Right kidney (tissue), 9 donors: Measurements from ENCODE around the gene NTRK3.
A peak's percentile ranks its signal among the peaks of the same experiment; 100 is the strongest.

ENCODE experiments used
- DNase-seq: peaks from one replicate; pipeline ENCODE4 v3.0.0-alpha.2; 2016
- long read RNA-seq, 8 donors: transcript quantifications; one replicate each; lab custom pipeline, GENCODE V29; 2026

The NTRK3 gene
- long read RNA-seq, donor 1 = 0 reads
- long read RNA-seq, donor 2, partial matches to known transcripts = 0 of 1 reads
- long read RNA-seq, donor 2, other reads (novel, unspliced or antisense) = 0 of 1 reads
- long read RNA-seq, donor 3 = 0 reads
- long read RNA-seq, donor 4 = 0 reads
- long read RNA-seq, donor 5, partial matches to known transcripts = 0 of 1 reads
- long read RNA-seq, donor 5, other reads (novel, unspliced or antisense) = 0 of 1 reads
- long read RNA-seq, donor 6, partial matches to known transcripts = 0 of 1 reads
- long read RNA-seq, donor 6, other reads (novel, unspliced or antisense) = 0 of 1 reads
- long read RNA-seq, donor 7 = 0 reads
- long read RNA-seq, donor 8, partial matches to known transcripts = 0 of 1 reads
- long read RNA-seq, donor 8, other reads (novel, unspliced or antisense) = 0 of 1 reads

DNA sequence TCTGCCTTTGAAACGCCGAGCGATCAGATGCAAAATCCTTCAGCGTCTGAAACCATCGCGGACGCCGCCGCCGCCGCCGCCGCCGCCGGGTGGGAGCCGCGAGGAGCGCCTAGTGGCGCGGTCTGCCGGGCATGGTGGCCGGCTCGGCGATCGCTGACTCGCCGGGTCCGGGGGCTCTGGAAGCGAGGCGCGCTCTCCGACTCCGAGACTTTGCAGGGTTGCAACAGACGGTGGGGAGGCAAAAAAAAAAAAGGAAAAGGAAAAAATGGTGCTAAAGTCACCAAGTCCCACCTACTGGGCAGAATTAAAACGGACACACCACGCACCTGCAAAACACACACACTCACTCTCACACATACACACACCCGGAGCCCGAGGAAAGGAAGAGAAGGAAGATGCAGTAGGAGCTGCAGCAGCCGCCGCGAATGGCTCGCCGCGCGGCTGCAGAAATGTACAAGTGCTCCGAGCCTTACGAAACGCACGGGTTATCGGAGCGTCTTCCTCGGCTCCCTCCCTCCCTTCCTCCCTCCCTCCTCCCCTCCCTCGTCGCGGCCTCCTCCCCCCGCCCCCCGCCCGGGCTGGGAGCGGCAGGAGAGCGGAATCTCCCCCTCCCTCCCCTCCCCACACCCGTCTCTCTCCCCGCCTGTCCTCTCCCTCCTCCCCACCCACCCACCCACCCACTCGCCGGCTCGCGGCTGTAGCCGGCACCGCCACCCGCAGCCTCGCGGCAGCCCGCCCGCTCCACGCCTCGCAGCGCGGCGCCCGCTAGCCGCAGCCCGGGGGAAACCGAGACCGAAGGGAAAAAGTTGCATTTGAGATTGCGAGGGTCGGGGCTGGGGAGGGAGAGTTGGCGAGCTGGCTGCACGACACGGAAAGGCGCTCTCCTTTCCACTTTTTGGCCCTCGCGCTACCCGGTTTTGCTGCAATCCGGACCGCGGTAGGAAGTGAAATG is at the start of gene NTRK3:
Gene NTRK3, minus strand, starts transcription at position 461 of the 952 bp plus-strand sequence. CDS start 586 bp downstream, outside the sequence.
- peak; percentile 67 for DNase-seq

DNA sequence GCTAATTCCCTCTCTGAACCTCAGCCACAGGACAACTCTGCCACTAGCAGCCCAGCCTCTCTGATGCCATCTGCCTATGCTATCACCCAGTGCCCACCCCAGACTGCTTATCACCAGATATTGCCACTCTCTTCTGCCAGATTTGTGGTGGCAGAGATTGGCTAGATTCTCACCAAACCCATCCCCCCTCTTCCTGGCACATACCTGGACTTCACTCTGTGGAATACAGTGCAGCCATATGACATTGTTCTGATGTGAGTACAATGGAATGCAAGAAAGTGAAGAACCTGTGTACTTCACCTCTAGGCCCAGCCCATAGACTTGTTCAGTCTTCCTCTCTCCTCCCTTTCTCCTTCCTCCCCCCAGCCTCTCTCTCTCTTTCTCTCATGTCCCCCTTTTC is 46.9 kb upstream of the NTRK3 start:
- DNase-seq = no peak

DNA sequence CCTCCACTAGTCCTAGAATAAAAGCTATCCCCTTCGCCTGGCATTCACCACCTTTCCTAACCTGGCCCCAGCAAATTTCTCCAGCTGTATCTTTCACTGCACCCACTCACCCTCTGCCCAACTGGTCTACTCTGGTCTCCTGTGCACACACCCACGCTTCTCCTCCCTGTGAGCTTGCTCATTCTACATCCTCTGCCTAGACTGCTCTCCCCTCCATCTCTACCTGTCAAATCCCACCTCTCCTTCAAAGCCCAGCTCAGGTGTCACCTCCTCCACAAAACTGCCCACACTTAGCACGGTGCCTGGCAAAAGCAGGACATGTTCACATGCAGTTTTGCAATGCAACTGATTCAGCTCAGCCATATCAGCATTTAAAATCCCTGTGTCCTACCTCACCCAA is 45.8 kb upstream of the NTRK3 start:
- no peak for DNase-seq

DNA sequence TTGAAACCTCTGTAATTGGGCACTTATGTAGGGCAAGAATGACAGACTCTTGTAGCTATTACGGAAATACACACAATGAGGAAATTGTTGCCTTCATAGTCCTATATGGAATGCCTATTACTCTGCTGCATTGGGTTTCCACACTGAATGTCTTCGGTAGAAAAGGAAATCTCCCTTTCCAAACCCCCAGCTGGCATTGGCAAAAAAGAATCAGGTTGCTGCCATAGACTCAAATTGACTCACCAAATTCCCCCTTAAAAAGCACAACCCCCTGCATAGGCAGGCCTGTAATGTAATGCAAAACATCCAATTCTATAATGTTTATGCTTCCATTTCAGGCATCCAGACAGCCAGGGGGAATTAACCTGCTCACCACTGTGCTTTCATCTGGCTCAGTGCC is 44.8 kb upstream of the NTRK3 start:
- no peak for DNase-seq

GRCh38 chr15:88300861-88301260 is 44.3 kb upstream of the NTRK3 start:
- DNase-seq = no peak

DNA sequence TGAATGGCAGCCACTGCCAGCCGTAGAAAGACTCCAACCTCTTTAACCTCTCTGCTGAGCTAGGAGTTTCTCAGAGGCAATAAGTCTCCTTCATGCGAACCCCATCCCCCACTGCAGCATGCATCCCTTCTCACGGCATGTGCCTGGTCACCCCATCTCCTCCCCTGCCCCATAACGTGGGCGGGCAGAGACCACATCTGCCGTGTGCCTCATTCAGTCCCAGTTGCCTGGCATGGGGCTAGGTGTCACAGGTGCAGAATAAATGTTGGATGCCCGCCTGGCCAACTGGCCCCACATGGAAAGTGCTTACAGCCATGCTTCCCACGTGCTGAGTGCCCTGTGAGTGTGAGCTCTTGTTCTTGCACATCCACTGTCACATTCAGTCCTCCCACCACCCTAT is 43.5 kb upstream of the NTRK3 start:
- no peak for DNase-seq

GRCh38 chr15:88299497-88299896 is 43.0 kb upstream of the NTRK3 start:
- DNase-seq = no peak

GRCh38 chr15:88288661-88289060 is 32.1 kb upstream of the NTRK3 start:
- no peak for DNase-seq

DNA sequence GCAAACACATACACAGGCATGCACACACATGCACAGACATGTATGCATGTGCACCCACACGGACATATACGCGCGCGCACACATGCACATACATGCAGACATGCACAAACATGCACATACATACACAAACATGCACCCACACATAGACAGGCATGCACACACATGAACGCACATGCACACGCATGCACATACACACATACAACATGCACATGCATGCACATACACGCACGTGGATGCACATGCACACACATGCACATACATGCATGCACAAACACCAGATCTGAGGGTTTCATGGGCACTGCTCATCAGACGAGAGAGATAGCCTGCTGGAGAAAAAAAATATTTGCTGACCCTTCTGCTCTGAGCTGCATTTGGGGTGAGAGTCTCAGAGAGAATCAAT is 31.7 kb upstream of the NTRK3 start:
- no peak for DNase-seq

DNA sequence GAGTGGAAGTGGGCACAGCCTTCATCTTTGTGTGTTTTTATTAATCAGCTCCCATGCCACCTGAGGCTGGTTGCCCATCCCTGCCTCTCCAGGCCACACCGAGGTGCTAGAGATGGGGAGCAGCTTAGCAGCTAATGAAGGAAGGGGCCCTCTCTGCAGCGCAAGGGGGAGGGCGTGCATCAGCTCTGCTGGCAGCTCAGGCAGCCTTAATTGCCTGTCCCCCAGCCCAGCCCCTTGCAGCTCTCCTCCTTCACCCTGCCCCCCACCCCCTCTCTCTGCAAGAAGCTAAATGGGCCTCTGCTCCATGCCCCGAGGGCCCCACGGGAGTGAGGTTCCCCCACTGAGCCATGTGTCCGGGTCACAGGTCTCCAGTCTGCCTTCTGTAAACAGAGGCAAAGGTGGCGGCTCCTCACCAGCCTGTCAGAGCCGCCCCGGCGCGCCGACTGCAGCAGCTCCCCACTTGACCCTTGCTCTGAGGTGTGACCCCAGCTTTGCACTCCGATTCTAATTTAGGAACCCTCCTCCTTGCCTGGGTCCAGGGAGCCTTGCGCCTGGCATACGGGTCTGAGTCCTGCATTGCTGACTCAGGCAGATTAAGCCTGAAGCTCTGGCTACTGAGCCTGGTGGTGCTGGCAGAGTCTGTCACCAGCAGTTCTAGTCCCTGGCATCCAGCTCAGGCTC is 27.9 kb upstream of the NTRK3 start:
- DNase-seq = peak; percentile 15

DNA sequence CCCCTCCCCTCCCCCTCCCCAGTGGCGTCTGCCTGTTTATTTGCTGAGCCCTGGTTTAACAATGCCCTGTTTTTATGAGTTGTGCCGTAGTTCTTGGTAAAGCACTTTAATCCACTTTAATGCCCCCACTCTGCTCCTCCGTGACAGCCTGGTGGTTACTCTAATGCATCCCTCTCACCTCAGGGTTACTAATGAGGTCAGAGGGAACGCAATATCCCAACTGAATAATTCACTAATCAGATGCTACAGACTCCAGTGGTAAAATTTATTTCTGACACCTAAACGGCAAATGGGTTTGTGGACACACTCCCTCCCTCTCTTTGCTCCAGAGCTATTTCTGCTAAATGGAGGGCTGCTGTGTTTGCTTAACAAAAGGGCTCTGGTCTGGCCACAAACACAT is 26.1 kb upstream of the NTRK3 start:
- DNase-seq = no peak

DNA sequence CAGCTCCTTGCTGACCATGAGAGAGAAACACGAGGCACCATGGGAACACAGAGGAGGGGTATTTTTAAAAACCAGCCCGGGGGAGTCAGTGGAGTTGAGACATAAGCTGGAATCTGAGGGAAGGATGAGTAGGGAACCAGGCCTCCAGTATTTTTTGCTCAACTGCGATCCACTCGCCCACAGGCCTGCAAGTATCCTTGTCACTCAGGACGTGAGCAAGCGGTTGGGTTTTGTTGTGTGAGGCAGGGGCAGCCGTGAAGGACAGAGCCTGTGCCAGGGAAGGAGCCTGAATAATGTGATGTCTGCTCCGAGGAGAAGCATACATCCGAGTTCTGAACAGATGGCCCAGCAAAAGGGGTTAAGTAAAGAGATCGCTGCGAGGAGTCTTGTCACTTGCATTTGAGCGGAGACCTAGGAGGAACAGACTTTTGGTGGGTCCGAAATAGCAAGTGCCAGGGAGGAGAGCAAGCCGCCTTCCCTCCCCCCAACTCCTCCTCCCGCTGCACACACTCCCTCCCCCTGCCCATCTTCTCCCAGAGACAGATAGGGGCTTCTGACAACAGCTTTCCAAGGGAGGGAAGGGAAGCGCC is 20.4 kb upstream of the NTRK3 start:
- no peak for DNase-seq

DNA sequence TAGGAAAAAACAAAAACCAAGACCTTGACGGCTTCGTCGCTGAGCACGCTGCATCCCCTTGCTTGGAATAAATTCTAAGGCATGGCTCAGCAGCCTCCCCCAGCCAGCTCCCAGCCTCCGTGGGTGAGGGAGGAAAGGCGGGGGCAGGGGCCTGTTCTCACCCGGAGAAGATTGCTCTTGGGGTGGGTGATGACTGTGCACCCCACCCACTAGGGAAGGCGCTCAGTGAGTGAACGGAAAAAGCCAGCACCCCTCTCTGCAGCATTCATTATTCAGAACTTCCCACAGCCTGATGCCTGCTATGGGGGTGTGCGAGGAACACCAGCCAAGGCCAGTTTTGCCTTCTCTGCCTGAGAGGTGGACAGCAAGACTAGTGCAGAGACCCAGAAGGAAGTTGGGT is 19.3 kb upstream of the NTRK3 start:
- DNase-seq = no peak

DNA sequence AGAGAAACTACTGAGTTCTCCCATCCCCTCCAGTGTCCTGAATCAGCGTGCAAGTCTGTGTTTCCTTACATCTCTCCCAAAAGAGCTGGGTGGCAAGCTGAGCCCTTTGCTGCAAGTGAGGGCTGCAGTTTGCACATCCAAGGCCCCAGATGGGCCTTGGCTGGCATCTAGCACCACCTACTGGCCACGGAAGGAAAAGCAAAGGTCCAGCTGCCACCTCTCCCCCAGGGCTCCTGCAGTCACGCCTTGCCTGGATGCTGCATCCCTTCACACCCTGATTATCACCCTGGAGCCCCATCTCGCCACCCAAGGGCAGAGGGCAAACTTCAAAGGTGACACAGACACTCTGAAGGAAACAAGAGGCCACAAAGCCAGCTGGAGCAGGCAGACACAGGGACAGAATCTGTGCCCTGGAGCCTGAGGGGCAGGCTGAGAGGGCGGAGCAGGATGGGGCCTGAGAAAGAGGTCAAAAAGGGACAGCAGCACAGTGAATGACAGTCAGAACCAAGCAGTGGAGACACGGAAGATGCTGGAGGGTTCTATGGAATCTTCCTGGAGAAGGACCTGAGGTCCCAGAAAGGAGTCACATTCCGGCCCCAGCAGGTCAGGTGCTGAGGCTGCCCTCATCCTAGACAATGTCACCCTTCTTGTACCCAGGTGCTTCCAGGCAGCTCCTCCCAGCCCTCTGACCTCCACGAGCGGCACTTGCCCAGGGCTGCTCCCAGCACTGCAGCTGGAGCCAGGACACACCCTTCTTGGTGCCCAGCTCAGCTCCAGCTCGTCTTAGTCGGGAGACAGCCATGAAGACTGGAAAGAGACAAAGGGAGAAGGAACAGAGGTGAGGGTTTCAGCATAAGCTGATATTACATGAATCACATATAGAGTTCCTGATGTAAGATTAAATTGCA is 18.3 kb upstream of the NTRK3 start:
- DNase-seq = peak; percentile 42

- DNase-seq = no peak
Observed at GRCh38 chr15:88272421-88272820, 15.9 kb upstream of the NTRK3 start.

DNA sequence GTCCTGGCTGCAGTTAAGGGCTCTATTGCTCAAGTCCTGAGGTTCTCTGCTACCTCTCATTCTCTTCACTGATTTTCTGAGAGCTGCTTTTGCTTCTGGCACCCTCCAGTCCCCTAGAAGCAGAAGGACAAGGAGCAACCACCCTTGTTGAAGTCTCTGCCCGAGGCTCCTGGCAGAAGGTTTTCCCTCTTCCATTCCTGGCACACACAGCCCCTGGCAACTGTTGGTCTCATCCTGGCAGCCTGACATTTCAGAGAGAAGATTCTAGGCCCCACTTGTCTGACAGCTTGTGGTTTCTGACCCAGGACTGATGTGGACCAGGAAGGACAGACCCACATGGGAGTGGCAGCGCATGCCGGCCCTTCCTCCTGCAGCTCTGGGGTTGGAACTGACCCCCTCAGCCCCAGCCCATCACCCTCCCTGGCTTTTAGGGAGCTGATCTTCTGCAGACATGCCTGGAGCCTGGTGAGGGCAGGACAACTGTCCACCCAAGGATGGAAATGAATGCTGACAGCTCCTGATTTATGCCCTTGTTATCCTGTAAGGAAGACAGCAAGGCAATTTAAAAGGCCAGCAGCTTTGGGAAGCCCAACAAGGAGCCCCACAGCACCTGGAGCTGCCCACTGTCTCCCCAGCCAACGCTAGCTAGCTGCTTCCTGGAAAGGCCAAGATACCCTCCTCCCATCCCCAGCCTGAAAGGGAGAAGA is 13.0 kb upstream of the NTRK3 start:
- no peak for DNase-seq

DNA sequence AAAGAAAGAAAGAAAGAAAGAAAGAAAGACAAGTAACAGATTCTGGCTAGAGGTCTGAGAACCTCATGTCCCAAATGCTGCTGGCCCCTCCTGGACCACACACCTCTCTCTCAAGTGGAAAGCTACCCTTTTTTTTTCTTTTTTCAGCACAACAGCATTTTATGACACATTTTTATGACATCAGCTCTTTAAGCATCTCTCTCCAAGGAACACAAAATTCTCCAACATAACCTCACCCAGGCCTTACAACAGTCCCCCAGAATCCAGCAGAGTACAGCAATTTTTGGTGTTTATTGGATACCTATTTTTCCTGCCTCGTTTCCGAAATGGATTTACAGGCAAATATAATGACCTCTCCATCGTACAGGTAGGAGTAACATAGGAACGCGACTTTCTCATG is 11.2 kb upstream of the NTRK3 start:
- DNase-seq = no peak

GRCh38 chr15:88266170-88266569 is 9.6 kb upstream of the NTRK3 start:
- no peak for DNase-seq

DNA sequence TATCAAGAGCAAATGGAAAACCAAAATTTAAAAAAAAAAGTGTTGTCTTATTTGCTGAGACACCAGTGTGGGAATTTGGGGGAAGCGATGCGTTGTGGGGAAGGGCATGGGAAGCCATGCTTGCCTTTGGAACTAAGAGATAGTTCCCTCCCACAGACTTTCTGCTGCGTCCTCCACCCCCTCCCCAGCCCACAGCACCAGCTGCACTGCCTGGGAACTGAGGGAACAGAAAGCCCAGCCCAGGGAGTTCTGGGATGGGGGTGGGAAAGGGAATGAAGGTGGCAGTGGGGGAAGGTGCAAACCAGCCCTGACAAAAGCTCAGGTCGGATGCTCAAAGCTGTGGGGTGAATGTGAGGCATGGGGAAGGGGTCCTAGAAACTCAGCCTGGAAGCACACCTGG is 8.1 kb upstream of the NTRK3 start:
- DNase-seq = no peak

DNA sequence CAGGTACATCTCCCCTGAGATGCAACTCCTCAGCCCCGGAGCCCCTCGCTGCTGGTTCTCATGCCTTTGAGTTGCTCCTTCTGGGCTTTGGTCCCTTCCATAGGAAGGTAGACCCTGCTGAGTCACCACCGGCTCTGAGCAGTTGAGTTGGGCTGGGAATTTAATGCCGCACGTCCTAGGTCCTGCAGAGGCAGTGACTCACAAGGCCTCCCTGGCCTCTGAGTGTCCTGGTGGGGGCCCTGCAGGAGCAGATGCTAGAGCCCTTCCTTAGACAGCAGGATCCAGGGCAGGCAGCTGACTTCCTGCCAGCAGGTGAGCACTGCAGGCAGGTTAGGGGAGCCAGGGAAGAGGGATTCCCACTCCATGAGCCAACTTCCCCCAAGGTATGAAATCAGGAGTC is 5.5 kb upstream of the NTRK3 start:
- no peak for DNase-seq
